HG03442 (cell line): ENCODE data around the gene TREH.
"Not testable (repeated sequence)": the region's sequence is repeated elsewhere in the genome, so short reads cannot be mapped to it uniquely, and the experiment has no call there.

Source experiments
- ATAC-seq: cut with Tn5 transposase; IDR thresholded peaks from one replicate; pipeline ENCODE4 v1.9.1; 2021; ENCODE audit warnings: mild to moderate bottlenecking, moderate library complexity; ENCODE audit not compliant: unreplicated experiment

The TREH gene

GRCh38 chr11:118618115-118618990 is 61.1 kb downstream of the TREH start:
- no peak for ATAC-seq

GRCh38 chr11:118615976-118616371 is 63.5 kb downstream of the TREH start:
- ATAC-seq: no peak

DNA sequence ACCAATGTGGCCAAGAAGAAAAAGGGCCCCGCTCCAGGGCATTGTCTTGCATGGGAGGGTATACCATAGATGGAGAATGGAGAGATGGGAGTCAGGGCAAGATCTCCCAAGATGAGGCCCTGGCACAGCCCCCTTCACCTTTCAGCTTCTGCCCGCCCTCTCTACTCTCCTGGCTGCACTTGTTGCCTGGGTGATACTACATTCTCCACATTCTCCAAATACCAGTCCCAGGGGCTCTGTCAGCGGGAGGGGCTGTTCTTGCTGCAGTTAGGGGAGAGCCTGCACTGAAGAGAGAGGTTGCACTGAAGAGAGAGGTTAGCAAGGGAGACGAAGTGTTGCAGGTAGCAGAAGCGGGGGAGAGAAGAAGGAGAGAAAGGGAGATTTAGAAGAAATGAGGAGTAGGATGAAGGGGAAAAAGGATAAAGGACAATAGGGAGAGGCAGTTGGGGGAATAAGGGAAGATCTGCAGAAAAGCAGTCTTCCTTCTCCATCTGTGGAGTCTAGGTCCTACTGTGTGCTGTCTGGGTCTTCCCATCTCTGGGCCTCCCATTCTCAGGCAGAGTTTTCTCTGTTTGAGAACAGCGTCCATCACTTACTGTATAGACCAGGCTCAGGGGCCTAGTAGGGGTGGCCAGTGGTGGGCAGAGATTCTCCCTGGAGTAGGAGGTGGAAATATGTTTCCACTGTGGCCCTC is 64.0 kb downstream of the TREH start:
- no peak for ATAC-seq

- no peak for ATAC-seq
Measured at GRCh38 chr11:118614511-118614910, 64.9 kb downstream of the TREH start.

DNA sequence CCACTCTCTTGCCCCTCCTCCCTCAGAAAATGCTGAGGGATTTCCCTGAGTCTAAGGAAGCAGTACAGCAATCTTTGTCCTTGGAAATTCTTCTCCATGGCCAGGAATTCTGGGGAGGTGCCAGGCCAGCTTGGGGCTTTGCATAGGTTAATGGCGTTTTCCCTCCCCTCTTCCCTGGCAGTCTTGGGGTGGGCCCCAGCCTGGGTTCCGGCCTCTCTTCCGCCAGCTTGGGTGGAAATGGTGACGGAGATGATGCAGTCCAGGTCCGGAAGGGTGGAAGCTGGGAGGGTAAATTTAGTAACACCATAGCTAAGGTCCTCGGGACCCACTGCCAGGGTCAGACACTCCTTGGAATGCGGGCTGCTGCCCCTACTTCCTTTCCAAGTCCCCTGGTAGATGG is 67.1 kb downstream of the TREH start:
- ATAC-seq: no peak

DNA sequence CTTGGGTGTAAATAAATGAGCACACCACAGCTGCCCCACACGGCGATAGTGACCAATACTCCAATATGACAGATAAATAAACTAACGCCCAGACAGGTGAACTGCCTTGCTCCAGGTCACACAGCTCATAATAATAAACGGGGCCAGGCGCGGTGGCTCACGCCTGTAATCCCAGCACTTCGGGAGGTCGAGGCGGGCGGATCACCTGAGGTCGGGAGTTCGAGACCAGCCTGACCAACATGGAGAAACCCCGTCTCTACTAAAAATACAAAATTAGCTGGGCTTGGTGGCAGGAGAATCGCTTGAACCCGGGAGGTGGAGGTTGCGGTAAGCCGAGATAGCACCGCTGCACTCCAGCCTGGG is 68.0 kb downstream of the TREH start:
- ATAC-seq: not testable (repeated sequence)

- ATAC-seq: peak; percentile 55
Measured at GRCh38 chr11:118610773-118611432, 68.5 kb downstream of the TREH start.

- ATAC-seq: no peak
Measured at GRCh38 chr11:118610225-118610772, 69.2 kb downstream of the TREH start.

DNA sequence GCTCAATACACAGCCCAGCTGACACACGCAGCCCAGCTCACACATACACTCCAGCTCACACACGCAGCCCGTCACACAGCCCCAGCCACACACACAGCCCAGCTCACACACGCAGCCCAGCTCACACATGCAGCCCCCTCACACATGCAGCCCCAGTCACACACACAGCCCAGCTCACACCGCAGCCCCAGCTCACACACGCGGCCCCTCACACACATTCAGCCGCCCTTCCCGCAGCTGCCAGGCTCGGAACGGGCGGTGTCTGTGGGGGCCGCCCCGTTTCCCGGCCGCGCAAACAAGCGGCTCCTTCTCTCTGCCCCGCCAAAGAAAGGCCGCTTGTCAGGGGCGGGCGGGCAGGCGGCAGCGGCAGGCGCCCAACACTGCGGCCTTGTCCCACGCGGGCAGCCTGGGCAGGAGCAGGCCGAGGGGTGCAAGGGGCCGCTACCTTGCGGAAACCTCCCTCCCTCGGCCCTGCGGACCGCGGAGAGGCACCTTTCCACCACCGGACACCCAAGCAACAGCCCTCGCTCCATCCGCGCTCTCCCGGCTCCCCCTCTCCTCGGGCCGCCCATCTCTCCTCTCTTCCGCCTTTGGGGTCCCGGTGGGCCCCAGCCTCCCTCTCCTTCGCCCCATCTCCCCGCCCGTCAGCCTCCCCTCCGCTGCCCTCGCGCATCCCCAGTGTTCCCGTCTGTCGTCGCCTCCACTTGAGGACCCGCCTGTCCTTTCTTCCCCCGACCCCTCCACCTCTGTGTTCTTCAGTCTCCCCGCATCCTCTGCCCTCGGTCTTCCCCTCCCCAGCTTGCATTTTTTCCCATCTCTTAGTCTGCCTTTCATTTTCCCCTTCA is 69.8 kb downstream of the TREH start:
- ATAC-seq: no peak

DNA sequence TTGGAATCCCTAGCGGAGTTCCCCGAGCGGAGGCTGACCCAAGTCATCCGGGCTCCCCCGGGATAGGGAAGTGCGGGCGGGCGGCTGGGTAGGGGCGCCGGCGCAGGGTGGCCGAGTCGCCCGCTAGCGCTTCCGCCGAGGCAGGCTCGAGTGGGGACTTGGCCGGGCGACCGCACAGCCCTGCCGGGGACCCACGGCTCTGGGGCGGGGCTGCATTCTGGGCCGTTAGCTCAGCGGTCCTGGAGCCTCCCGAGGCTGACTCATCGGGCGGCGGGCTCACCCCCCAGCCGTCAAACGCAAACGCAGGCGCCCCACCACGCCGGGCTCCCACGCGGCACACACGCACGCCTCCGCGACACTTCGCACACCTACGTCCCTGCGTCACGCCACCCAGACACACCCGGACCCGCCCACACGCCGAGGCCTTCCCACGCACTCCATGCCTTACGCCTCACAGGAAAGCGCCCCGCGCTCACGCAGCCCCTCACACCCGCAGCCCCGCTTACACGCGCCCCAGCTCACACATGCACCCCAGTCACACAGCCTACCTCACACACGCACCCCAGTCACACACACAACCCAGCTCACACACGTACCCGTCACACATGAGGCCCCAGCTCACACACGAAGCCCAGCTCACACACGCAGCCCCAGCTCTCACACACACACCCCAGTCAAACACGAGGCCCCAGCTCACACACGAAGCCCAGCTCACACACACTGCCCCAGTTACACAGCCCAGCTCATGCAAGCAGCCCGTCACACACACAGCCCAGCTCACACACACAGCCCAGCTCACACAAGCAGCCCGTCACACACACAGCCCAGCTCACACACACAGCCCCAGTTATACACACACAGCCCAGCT is 70.9 kb downstream of the TREH start:
- no peak for ATAC-seq

GRCh38 chr11:118607401-118608359 is 71.8 kb downstream of the TREH start, which contains the start of gene PHLDB1:
PHLDB1 (plus strand) TSS chr11:118607615; CDS start chr11:118613837, 6,222 bp downstream.
- ATAC-seq: no peak
